Activated CD4-positive, alpha-beta T cell treated with anti-CD3 and anti-CD28 coated beads, Interleukin-2, amount 10 ng/mL, durations not matched to agents 7 days and 5 days (primary cell): ENCODE data around the gene RPL14. TPM values are rescaled to one million over a fixed set of nuclear protein-coding genes. Genes with fewer than 3 reads are reported as not detected.
"Not testable (repeated sequence)": the region's sequence is repeated elsewhere in the genome, so short reads cannot be mapped to it uniquely, and the experiment has no call there.

Experiments used
- CTCF ChIA-PET: fragments of 350-600 bp; sonication (Branson Sonifier 250); formaldehyde crosslinking; loops from one replicate; lab custom pipeline; 2021; ENCODE audit warnings: antibody characterized with exemption; lab: Charles Lee
- POLR2A ChIA-PET: fragments of 350-600 bp; sonication (Branson Sonifier 250); formaldehyde crosslinking; loops from one replicate; lab custom pipeline; 2021; ENCODE audit warnings: antibody characterized with exemption; lab: Charles Lee
- DNase-seq: peaks from one replicate; pipeline ENCODE4 v3.0.0-alpha.2; 2020
- H3K27ac Mint-ChIP-seq: one replicate; pipeline ENCODE4 v1.8.0; 2021; ENCODE audit warnings: mild to moderate bottlenecking, moderate library complexity, mixed read lengths
- H3K27me3 Mint-ChIP-seq: one replicate; pipeline ENCODE4 v1.8.0; 2021; ENCODE audit warnings: mixed read lengths
- H3K36me3 Mint-ChIP-seq: one replicate; pipeline ENCODE4 v1.8.0; 2021; ENCODE audit warnings: low read depth, mixed read lengths
- H3K4me1 Mint-ChIP-seq: one replicate; pipeline ENCODE4 v1.8.0; 2021; ENCODE audit warnings: mixed read lengths
- H3K4me3 Mint-ChIP-seq: one replicate; pipeline ENCODE4 v1.8.0; 2021; ENCODE audit warnings: mild to moderate bottlenecking, moderate library complexity, mixed read lengths
- H3K9me3 Mint-ChIP-seq: one replicate; pipeline ENCODE4 v1.8.0; 2021; ENCODE audit warnings: mixed read lengths
- total RNA-seq, 2 experiments: library from RNA; stranded (reverse); gene quantifications; one replicate each; pipeline ENCODE4 v1.2.3, GENCODE V29; 2021

RPL14 gene
- total RNA-seq, 2 experiments from 2014 or later = 2,359 to 2,726 TPM

- peaks cover 4% of the 10 kb centered on the region for H3K36me3 Mint-ChIP-seq
- no peaks in the 10 kb centered on the region for H3K9me3 Mint-ChIP-seq
- no peak for DNase-seq
- ChIA-PET POLR2A (interaction anchor here (0.6 kb wide), 1 partner anchor 12 kb away, joined by 8 read pairs; no protein-coding TSS in a partner anchor), CTCF (interaction anchor here (1.4 to 1.5 kb wide), 2 partner anchors 28 to 126 kb away, joined by 4 to 6 read pairs; no protein-coding TSS in a partner anchor)
- H3K4me1 Mint-ChIP-seq = peaks cover 41% of the 10 kb centered on the region
- peak overlapping the region; percentile 78 for H3K4me3 Mint-ChIP-seq
- no peaks in the 10 kb centered on the region for H3K27me3 Mint-ChIP-seq
- peak overlapping the region; percentile 98 for H3K27ac Mint-ChIP-seq
Observed at GRCh38 chr3:40452057-40452456, 5.1 kb upstream of the RPL14 start.

DNA sequence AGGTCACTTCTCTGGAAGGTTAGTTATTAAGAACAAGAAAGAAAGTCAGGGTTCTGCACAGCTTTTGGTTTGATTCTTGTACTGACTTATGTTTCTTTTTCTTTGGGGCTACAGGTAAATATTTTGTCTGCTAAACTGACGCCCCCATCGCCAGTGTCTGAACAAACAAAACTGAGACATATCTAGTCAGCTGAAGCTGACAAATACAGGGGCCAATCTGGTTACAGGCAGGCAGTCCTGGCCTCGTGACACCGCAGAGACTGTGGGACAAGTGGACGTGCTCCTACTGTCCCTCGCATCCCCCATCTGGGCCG lies 4.6 kb upstream of the RPL14 start:
- Mint-ChIP-seq H3K4me3 (peak overlapping the region; percentile 78), H3K27me3 (no peaks in the 10 kb centered on the region), H3K4me1 (peaks cover 42% of the 10 kb centered on the region), H3K36me3 (peaks cover 4% of the 10 kb centered on the region), H3K27ac (peak overlapping the region; percentile 98), H3K9me3 (no peaks in the 10 kb centered on the region)
- no peak for DNase-seq
- CTCF ChIA-PET = interaction anchor here (1.4 to 1.5 kb wide), 2 partner anchors 27 to 126 kb away, joined by 4 to 6 read pairs; no protein-coding TSS in a partner anchor
- POLR2A ChIA-PET = interaction anchor here (0.6 kb wide), 1 partner anchor 12 kb away, joined by 8 read pairs; no protein-coding TSS in a partner anchor

- no peaks in the 10 kb centered on the region for H3K9me3 Mint-ChIP-seq
- peak overlapping the region; percentile 78 for H3K4me3 Mint-ChIP-seq
- ChIA-PET CTCF (interaction anchor here (0.7 to 1.5 kb wide), 4 partner anchors 11 to 144 kb away, joined by 3 to 6 read pairs (median 4); no protein-coding TSS in a partner anchor), POLR2A (no interaction called here)
- peak overlapping the region; percentile 98 for H3K27ac Mint-ChIP-seq
- peaks cover 45% of the 10 kb centered on the region for H3K4me1 Mint-ChIP-seq
- peaks cover 9% of the 10 kb centered on the region for H3K36me3 Mint-ChIP-seq
- peak; percentile 98 for DNase-seq
- no peaks in the 10 kb centered on the region for H3K27me3 Mint-ChIP-seq
Observed at GRCh38 chr3:40452876-40453730, 4.0 kb upstream of the RPL14 start.

DNA sequence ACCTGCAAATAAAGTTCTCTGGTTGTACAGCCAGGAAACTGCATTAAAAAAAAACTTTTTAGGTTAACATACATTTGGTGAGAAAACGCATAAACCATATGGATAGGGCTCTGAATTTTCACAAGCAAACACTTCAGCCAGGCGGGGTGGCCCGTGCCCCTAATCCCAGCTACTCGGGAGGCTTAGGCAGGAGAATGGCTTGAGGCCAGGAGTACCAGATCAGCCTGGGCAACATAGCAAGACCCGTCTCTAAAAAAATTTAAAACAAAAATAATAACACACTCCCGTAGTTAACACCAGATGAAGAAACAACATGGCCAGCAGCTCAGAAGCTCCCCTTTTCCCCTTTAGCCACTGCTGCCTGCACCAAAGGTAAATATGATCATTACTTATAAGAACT lies 3.2 kb upstream of the RPL14 start:
- POLR2A ChIA-PET = no interaction called here
- H3K4me1 Mint-ChIP-seq = peaks cover 54% of the 10 kb centered on the region
- peak overlapping the region; percentile 98 for H3K27ac Mint-ChIP-seq
- no peaks in the 10 kb centered on the region for H3K9me3 Mint-ChIP-seq
- DNase-seq = no peak
- peaks cover 18% of the 10 kb centered on the region for H3K36me3 Mint-ChIP-seq
- peak overlapping the region; percentile 78 for H3K4me3 Mint-ChIP-seq
- CTCF ChIA-PET = interaction anchor here (0.7 to 1.3 kb wide), 2 partner anchors 10 to 145 kb away, joined by 3 to 4 read pairs; no protein-coding TSS in a partner anchor
- H3K27me3 Mint-ChIP-seq = no peaks in the 10 kb centered on the region

GRCh38 chr3:40455328-40455727 lies 1.8 kb upstream of the RPL14 start:
- Mint-ChIP-seq H3K9me3 (no peaks in the 10 kb centered on the region), H3K4me3 (peak overlapping the region; percentile 83), H3K4me1 (peaks cover 63% of the 10 kb centered on the region), H3K36me3 (peaks cover 26% of the 10 kb centered on the region), H3K27ac (no peak overlapping the region), H3K27me3 (no peaks in the 10 kb centered on the region)
- POLR2A ChIA-PET = no interaction called here
- CTCF ChIA-PET = no interaction called here
- no peak for DNase-seq

DNA sequence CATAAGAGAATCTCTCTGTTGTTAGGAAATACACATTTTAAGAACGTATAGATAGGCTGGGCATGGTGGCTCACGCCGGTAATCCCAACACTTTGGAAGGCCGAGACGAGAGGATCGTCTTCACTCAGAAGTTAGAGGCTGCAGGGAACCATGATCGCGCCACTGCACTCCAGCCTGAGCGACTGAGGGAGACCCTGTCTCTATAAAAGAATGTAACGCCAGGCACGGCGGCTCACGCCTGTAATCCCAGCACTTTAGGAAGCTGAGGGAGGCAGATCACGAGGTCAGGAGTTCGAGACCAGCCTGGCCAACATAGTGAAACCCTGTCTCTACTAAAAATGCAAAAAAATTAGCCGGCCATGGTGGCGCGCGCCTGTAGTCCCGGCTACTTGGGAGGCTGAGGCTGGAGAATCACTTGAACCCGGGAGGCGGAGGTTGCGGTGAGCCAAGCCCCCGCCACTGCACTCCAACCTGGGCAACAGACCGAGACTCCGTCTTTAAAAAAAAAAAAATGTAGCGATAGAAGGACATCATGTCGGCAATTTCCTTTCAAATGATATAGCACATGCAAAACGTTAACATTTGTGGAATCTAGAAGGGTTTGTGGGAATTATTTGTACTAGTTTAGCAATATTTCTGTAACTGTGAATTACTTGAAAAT lies 730 bp upstream of the RPL14 start:
- Mint-ChIP-seq H3K4me3 (peak overlapping the region; percentile 83), H3K36me3 (peaks cover 29% of the 10 kb centered on the region), H3K4me1 (peaks cover 68% of the 10 kb centered on the region), H3K9me3 (no peaks in the 10 kb centered on the region), H3K27me3 (no peaks in the 10 kb centered on the region), H3K27ac (peak overlapping the region; percentile 92)
- CTCF ChIA-PET = no interaction called here
- POLR2A ChIA-PET = interaction anchor here (0.6 kb wide), 2 partner anchors 10 to 12 kb away, joined by 4 read pairs; no protein-coding TSS in a partner anchor
- DNase-seq = no peak

DNA sequence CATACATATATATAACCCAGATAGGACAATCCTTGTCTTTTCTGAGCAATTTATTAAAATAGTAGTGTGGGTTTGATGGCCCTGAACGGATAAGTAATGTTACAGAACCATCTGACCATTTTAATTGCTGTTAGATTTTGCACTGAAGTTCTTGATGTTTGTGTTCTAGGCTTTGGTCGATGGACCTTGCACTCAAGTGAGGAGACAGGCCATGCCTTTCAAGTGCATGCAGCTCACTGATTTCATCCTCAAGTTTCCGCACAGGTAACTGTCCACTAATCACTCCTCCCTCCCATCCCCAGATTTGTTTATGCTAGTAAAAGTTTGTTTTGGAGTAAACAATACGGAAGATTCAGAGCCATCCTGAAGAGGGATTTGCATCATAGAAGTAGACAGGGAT lies 1.3 kb downstream of the RPL14 start:
- peaks cover 66% of the 10 kb centered on the region for H3K4me1 Mint-ChIP-seq
- ChIA-PET CTCF (interaction anchor here (1.4 kb wide), 2 partner anchors 17 to 149 kb away, joined by 3 to 4 read pairs; no protein-coding TSS in a partner anchor), POLR2A (interaction anchor here (0.6 kb wide), 1 partner anchor 79 kb away, joined by 3 read pairs; no protein-coding TSS in a partner anchor)
- H3K4me3 Mint-ChIP-seq = peak overlapping the region; percentile 83
- H3K27ac Mint-ChIP-seq = peak overlapping the region; percentile 85
- no peaks in the 10 kb centered on the region for H3K9me3 Mint-ChIP-seq
- H3K27me3 Mint-ChIP-seq = no peaks in the 10 kb centered on the region
- DNase-seq = no peak
- H3K36me3 Mint-ChIP-seq = peaks cover 45% of the 10 kb centered on the region

DNA sequence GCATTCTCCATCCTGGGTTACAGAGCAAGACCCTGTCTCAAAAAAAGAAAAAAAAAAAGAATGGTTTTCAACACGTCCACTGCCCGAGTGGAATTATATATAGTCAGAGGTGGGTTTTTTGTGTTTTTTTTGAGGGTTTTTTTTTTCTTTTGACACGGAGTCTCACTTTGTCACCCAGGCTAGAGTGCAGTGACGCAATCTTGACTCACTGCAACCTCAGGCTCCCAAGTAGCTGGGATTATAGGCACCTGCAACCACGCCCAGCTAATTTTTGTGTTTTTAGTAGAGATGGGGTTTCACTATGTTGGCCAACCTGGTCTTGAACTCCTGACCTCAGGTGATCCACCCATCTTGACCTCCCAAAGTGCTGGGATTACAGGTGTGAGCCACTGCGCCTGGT lies 3.3 kb downstream of the RPL14 start:
- H3K27me3 Mint-ChIP-seq, DNase-seq, CTCF ChIA-PET, H3K9me3 Mint-ChIP-seq, H3K4me3 Mint-ChIP-seq, H3K27ac Mint-ChIP-seq, POLR2A ChIA-PET: not testable (repeated sequence)
- Mint-ChIP-seq H3K4me1 (peaks cover 71% of the 10 kb centered on the region), H3K36me3 (peaks cover 63% of the 10 kb centered on the region)

GRCh38 chr3:40461161-40461560 lies 4.0 kb downstream of the RPL14 start:
- Mint-ChIP-seq H3K4me1 (peaks cover 69% of the 10 kb centered on the region), H3K27me3 (no peaks in the 10 kb centered on the region), H3K36me3 (peaks cover 67% of the 10 kb centered on the region), H3K9me3 (no peaks in the 10 kb centered on the region), H3K27ac (no peak overlapping the region), H3K4me3 (no peak overlapping the region)
- DNase-seq = no peak
- CTCF ChIA-PET = interaction anchor here (1.2 kb wide), 1 partner anchor 21 kb away, joined by 3 read pairs; no protein-coding TSS in a partner anchor
- POLR2A ChIA-PET = no interaction called here

DNA sequence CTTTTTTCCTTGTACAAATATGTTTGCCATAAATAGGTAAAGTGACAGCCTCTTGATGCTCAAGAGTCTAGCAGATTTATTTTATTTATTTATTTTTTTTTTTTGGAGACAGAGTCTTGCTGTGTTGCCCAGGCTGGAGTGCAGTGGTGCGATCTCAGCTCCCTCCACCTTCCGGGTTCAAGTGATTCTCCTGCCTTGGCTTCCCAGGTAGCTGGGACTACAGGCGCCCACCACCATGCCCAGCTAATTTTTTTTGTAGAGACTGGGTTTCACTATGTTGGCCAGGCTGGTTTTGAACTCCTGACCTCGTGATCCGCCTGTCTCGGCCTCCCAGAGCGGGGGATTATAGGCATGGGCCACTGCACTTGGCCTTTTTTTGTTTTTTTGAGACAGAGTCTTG lies 5.7 kb downstream of the RPL14 start:
- POLR2A ChIA-PET, H3K27me3 Mint-ChIP-seq, H3K27ac Mint-ChIP-seq, DNase-seq, H3K9me3 Mint-ChIP-seq, H3K4me3 Mint-ChIP-seq: not testable (repeated sequence)
- CTCF ChIA-PET = interaction anchor here (1.7 kb wide), 1 partner anchor 31 kb away, joined by 5 read pairs; no protein-coding TSS in a partner anchor
- peaks cover 66% of the 10 kb centered on the region for H3K4me1 Mint-ChIP-seq
- peaks cover 71% of the 10 kb centered on the region for H3K36me3 Mint-ChIP-seq

- H3K9me3 Mint-ChIP-seq = no peaks in the 10 kb centered on the region
- no peaks in the 10 kb centered on the region for H3K27me3 Mint-ChIP-seq
- no peak for DNase-seq
- ChIA-PET CTCF (interaction anchor here (1.4 to 1.7 kb wide), 2 partner anchors 10 to 30 kb away, joined by 3 to 5 read pairs; no protein-coding TSS in a partner anchor), POLR2A (no interaction called here)
- H3K4me1 Mint-ChIP-seq = peaks cover 59% of the 10 kb centered on the region
- H3K4me3 Mint-ChIP-seq = no peak overlapping the region
- peak overlapping the region; percentile 57 for H3K27ac Mint-ChIP-seq
- H3K36me3 Mint-ChIP-seq = peaks cover 68% of the 10 kb centered on the region
Observed at GRCh38 chr3:40463579-40463978, 6.4 kb downstream of the RPL14 start.

DNA sequence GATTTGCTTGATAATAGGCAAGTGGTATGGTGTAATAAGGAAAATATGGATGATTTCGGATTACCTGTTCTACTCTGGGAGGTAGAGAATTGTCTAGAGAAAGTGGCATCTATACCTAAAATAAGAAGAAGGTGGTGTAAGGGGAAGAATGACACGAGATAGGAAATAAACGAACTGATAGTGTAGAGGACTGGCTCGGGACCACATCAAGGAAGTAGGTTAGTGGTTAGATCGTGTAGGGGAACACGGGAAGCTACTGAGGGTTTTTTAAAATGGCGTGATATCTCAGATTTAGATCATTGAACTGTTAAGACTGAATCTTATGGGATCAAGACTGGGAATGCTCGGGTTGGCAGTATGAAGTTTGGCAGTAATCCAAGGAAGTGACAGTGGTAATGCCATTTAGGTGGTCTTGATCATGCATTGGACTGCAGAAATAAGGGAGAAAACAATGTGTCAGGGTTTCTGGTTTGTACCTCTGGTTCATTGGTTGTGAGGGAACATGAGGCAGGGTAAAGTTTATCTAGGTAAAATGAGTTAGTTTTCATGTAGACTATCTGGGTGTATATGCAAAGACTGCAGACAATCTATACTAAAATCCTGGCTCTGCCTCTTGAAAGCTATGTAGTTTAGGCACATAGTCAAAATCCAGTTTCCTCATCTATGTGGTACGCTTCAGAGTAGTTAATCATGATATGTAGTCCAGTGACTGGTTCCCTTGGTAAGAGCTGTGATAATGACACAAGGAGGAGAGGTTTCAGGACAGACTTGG lies 7.4 kb downstream of the RPL14 start:
- Mint-ChIP-seq H3K4me1 (peaks cover 50% of the 10 kb centered on the region), H3K27me3 (no peaks in the 10 kb centered on the region), H3K36me3 (peaks cover 60% of the 10 kb centered on the region), H3K9me3 (no peaks in the 10 kb centered on the region), H3K27ac (peak overlapping the region; percentile 65), H3K4me3 (peak overlapping the region; percentile 4)
- ChIA-PET CTCF (interaction anchor here (0.6 to 1.7 kb wide), 3 partner anchors 10 to 19 kb away, joined by 3 to 10 read pairs (median 4); no protein-coding TSS in a partner anchor), POLR2A (no interaction called here)
- DNase-seq = peak; percentile 66
